SIG-M5 (cell line): Measurements from ENCODE around the gene OAT.

ENCODE experiments used
- DNase-seq: peaks from one replicate; lab custom pipeline; 2025; lab: John Stamatoyannopoulos, UW

Gene OAT

DNA sequence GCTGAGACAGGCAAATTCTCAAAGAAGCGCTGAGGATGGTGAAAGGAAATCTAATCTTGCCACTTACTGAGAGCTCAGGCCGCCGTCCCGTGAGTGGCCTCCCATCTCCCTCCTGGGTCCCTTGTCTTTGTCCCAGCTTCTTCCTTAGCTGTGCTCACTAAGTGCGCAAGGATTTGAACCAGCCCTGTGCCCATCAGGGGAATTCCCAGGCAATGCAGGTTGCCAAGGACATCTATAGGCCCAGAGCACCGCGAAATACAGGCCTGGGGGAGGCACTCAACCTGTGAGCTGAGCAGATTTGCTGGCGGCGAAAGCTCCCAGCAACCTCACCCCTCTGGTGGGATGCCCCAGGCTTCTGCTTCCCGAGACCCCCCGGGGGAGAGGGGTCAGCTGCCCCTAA lies 64.8 kb downstream of the OAT start:
- no peak for DNase-seq

GRCh38 chr10:124353091-124353815 lies 65.5 kb downstream of the OAT start:
- no peak for DNase-seq

- DNase-seq, result no peak
Observed at GRCh38 chr10:124351481-124352220, 67.1 kb downstream of the OAT start.

GRCh38 chr10:124350806-124351205 lies 67.9 kb downstream of the OAT start:
- no peak for DNase-seq

DNA sequence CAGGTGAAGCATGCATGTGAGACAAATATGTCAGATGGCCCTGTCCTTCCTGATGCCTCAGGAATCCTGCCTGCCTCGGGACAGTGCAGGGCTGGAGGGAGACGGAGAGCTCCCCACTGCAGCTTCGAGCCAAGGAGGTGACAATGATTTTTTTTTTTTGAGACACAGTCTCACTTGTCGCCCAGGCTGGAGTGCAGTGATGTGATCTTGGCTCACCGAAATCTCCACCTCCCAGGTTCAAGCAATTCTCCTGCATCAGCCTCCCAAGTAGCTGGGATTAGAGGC lies 68.8 kb downstream of the OAT start:
- DNase-seq, result no peak

- DNase-seq, result no peak
Observed at GRCh38 chr10:124349231-124349995, 69.3 kb downstream of the OAT start.

- no peak for DNase-seq
Observed at GRCh38 chr10:124348801-124349200, 69.9 kb downstream of the OAT start.

- DNase-seq, result no peak
Observed at GRCh38 chr10:124347956-124348355, 70.8 kb downstream of the OAT start.
